Calu3 (cell line): Measurements from ENCODE around the gene FOXJ1. TPM values are rescaled to one million over a fixed set of nuclear protein-coding genes. Genes with fewer than 3 reads are reported as not detected.

Experiments used
- BruUV-seq: library from RNA; stranded (reverse); fragments of 400-500 nt; replicated peaks from 2 replicates; lab custom pipeline; 2021; lab: Mats Ljungman, UMichigan
- CTCF ChIA-PET: fragments of 300-600 bp; sonication (Branson Sonifier 250); formaldehyde crosslinking; loops from one replicate; lab custom pipeline; 2022; ENCODE audit warnings: antibody characterized with exemption; lab: Charles Lee
- DNase-seq: peaks from one replicate; pipeline ENCODE4 v3.0.0; 2022
- H3K27ac Mint-ChIP-seq: one replicate; pipeline ENCODE4 v1.8.0; 2022; ENCODE audit warnings: mixed read lengths; ENCODE audit not compliant: unreplicated experiment
- H3K27me3 Mint-ChIP-seq: one replicate; pipeline ENCODE4 v1.8.0; 2022; ENCODE audit warnings: mixed read lengths; ENCODE audit not compliant: unreplicated experiment
- H3K36me3 Mint-ChIP-seq: one replicate; pipeline ENCODE4 v1.8.0; 2022; ENCODE audit warnings: mild to moderate bottlenecking, moderate library complexity, mixed read lengths; ENCODE audit not compliant: insufficient read depth, unreplicated experiment
- H3K4me1 Mint-ChIP-seq: one replicate; pipeline ENCODE4 v1.8.0; 2022; ENCODE audit warnings: mild to moderate bottlenecking, low read depth, mixed read lengths; ENCODE audit not compliant: unreplicated experiment
- H3K4me3 Mint-ChIP-seq: one replicate; pipeline ENCODE4 v1.8.0; 2022; ENCODE audit warnings: mild to moderate bottlenecking, low read depth, moderate library complexity, mixed read lengths; ENCODE audit not compliant: unreplicated experiment
- H3K9me3 Mint-ChIP-seq: one replicate; pipeline ENCODE4 v1.8.0; 2022; ENCODE audit warnings: low read depth, mixed read lengths; ENCODE audit not compliant: unreplicated experiment
- intact Hi-C: fragments of 100-400 bp; cut with micrococcal nuclease; formaldehyde crosslinking; loops from one replicate; pipeline ENCODE4 v1.10.0; 2022; ENCODE audit not compliant: unreplicated experiment
- total RNA-seq: library from RNA; stranded (reverse); gene quantifications from 2 replicates; pipeline ENCODE4 v1.2.3, GENCODE V29; 2022
- TF ChIP-seq, protein P1 (sequence below): fragments of 200-600 bp; IDR thresholded peaks from one replicate; pipeline ENCODE4 v1.8.0; 2022; ENCODE audit warnings: antibody characterized with exemption; ENCODE audit not compliant: unreplicated experiment

The FOXJ1 gene
- total RNA-seq, 1 experiment from 2014 or later = not detected

- CTCF ChIA-PET = interaction anchor here (0.7 to 5.6 kb wide), 9 partner anchors 11 to 685 kb away, joined by 3 to 36 read pairs (median 4); no protein-coding TSS in a partner anchor
- H3K4me3 Mint-ChIP-seq = no peak overlapping the region
- H3K27ac Mint-ChIP-seq = no peak overlapping the region
- no peaks in the 10 kb centered on the region for H3K27me3 Mint-ChIP-seq
- H3K9me3 Mint-ChIP-seq = no peaks in the 10 kb centered on the region
- H3K36me3 Mint-ChIP-seq = no peaks in the 10 kb centered on the region
- no peak for DNase-seq
- no TSS peak for BruUV-seq
- intact Hi-C loops = loop anchor here (2.0 kb wide), 2 partner anchors 61 to 157 kb away; no protein-coding TSS in a partner anchor
- TF ChIP-seq, protein P1, sequence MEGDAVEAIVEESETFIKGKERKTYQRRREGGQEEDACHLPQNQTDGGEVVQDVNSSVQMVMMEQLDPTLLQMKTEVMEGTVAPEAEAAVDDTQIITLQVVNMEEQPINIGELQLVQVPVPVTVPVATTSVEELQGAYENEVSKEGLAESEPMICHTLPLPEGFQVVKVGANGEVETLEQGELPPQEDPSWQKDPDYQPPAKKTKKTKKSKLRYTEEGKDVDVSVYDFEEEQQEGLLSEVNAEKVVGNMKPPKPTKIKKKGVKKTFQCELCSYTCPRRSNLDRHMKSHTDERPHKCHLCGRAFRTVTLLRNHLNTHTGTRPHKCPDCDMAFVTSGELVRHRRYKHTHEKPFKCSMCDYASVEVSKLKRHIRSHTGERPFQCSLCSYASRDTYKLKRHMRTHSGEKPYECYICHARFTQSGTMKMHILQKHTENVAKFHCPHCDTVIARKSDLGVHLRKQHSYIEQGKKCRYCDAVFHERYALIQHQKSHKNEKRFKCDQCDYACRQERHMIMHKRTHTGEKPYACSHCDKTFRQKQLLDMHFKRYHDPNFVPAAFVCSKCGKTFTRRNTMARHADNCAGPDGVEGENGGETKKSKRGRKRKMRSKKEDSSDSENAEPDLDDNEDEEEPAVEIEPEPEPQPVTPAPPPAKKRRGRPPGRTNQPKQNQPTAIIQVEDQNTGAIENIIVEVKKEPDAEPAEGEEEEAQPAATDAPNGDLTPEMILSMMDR = no peak
- H3K4me1 Mint-ChIP-seq = no peaks in the 10 kb centered on the region
Observed at GRCh38 chr17:76121932-76122430, 19.1 kb downstream of the FOXJ1 start.

DNA sequence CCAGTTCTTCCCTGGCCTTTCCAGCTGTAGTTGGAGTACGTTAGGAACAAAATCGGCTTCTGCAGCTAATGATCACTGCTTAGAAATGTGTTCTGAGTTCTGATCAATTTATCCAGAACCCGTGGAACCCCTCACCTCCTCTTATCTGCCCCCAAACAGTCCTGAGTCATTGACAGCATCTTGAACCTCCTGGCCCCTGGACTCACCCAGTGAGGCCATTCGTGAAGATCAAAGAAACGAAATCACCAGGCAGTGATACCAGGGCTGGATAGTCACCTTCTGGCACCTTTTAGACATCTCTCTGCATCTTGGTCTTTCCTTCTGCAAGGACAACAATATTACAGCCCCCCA is 20.4 kb downstream of the FOXJ1 start:
- CTCF ChIA-PET = interaction anchor here (1.3 to 5.6 kb wide), 3 partner anchors 61 to 159 kb away, joined by 9 to 36 read pairs (median 10); no protein-coding TSS in a partner anchor

GRCh38 chr17:76119409-76120371 is 21.4 kb downstream of the FOXJ1 start:
- intact Hi-C loops = loop anchor here (2.0 kb wide), 1 partner anchor 63 kb away; no protein-coding TSS in a partner anchor
- CTCF ChIA-PET = interaction anchor here (0.7 to 5.6 kb wide), 3 partner anchors 11 to 160 kb away, joined by 5 to 36 read pairs (median 10); no protein-coding TSS in a partner anchor
- no TSS peak for BruUV-seq
- no peak for DNase-seq
- H3K27me3 Mint-ChIP-seq = no peaks in the 10 kb centered on the region
- TF ChIP-seq, protein P1 = no peak
- no peaks in the 10 kb centered on the region for H3K4me1 Mint-ChIP-seq
- H3K9me3 Mint-ChIP-seq = no peaks in the 10 kb centered on the region
- no peaks in the 10 kb centered on the region for H3K36me3 Mint-ChIP-seq
- no peak overlapping the region for H3K27ac Mint-ChIP-seq
- no peak overlapping the region for H3K4me3 Mint-ChIP-seq

More for the DNA sequence above, 20.4 kb downstream of the FOXJ1 start:
- no TSS peak for BruUV-seq
- Mint-ChIP-seq H3K4me3 (no peak overlapping the region), H3K36me3 (no peaks in the 10 kb centered on the region), H3K4me1 (no peaks in the 10 kb centered on the region), H3K9me3 (no peaks in the 10 kb centered on the region), H3K27me3 (no peaks in the 10 kb centered on the region), H3K27ac (no peak overlapping the region)
- DNase-seq = no peak
- TF ChIP-seq, protein P1 = no peak
- intact Hi-C loops = loop anchor here (2.0 kb wide), 1 partner anchor 62 kb away; no protein-coding TSS in a partner anchor

- CTCF ChIA-PET = interaction anchor here (0.6 to 1.0 kb wide), 3 partner anchors 18 to 112 kb away, joined by 3 read pairs; no protein-coding TSS in a partner anchor
- Mint-ChIP-seq H3K27ac (no peak overlapping the region), H3K36me3 (no peaks in the 10 kb centered on the region), H3K27me3 (no peaks in the 10 kb centered on the region), H3K4me1 (no peaks in the 10 kb centered on the region), H3K4me3 (no peak overlapping the region), H3K9me3 (no peaks in the 10 kb centered on the region)
- no TSS peak for BruUV-seq
- TF ChIP-seq, protein P1 = no peak
- DNase-seq = no peak
- intact Hi-C loops = no loop called here
Observed at GRCh38 chr17:76115138-76115754, 25.8 kb downstream of the FOXJ1 start.
